ENCODE data around the gene SOX18.

DNA sequence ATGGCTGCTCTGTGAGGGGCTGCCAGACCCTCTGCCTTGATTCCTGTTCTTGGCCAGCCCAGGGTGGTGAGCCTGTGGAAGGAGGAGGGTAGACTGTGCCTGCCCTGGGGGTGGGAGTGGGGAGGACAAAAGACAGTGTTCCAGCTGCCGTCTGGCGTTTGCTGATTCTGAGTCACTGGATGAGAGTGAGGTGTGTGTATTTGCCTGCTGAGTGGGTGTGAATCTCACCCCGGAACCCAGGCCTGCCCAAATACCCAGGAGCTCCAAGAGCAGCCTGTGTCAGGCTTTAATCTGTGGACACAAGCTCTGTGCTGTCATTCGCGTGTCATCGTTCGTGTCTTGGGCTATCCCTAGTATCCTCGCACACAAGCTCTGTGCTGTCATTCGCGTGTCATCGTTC lies 37.4 kb upstream of the SOX18 start:
- TF ChIP-seq, protein P1, sequence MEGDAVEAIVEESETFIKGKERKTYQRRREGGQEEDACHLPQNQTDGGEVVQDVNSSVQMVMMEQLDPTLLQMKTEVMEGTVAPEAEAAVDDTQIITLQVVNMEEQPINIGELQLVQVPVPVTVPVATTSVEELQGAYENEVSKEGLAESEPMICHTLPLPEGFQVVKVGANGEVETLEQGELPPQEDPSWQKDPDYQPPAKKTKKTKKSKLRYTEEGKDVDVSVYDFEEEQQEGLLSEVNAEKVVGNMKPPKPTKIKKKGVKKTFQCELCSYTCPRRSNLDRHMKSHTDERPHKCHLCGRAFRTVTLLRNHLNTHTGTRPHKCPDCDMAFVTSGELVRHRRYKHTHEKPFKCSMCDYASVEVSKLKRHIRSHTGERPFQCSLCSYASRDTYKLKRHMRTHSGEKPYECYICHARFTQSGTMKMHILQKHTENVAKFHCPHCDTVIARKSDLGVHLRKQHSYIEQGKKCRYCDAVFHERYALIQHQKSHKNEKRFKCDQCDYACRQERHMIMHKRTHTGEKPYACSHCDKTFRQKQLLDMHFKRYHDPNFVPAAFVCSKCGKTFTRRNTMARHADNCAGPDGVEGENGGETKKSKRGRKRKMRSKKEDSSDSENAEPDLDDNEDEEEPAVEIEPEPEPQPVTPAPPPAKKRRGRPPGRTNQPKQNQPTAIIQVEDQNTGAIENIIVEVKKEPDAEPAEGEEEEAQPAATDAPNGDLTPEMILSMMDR (IDR thresholded peaks at IDR 0.05 in 8 of 11, conservative IDR thresholded peaks at IDR 0.05 in 3 of 11): no peak
- TF ChIP-seq POLR2AphosphoS5 (IDR thresholded peaks at IDR 0.05) (no peak), POLR2A (IDR thresholded peaks at IDR 0.05) (no peak)

Measured in spleen (tissue), 7 donors.